HG03039 (cell line): ENCODE data around the gene HDAC9.

ENCODE experiments used
- ATAC-seq: cut with Tn5 transposase; IDR thresholded peaks from one replicate; pipeline ENCODE4 v1.9.1; 2021; ENCODE audit warnings: mild to moderate bottlenecking, moderate library complexity; ENCODE audit not compliant: unreplicated experiment

Gene HDAC9

GRCh38 chr7:18771834-18772566 is 276.5 kb downstream of the HDAC9 start:
- ATAC-seq: no peak

- no peak for ATAC-seq
These were observed 277.0 kb downstream of the HDAC9 start for GRCh38 chr7:18772567-18772965.

DNA sequence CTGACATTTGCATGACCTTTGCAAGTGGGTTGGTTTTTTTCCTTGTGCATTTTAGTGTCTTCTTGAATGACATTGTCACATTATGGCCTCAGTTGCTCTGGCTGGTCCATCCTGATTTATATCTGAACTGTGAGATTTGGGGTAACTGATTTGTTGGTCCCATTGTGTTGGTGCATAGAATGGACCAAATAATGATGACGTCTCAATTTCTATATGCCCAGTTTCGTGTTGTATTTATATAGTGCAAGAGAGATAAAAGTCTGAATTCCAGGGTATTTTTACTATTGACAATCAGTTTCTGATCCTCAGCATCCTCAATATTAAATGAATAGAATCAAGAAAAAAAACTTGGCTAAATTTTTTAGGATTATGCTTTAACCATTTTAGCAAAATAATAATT is 281.8 kb downstream of the HDAC9 start:
- no peak for ATAC-seq

DNA sequence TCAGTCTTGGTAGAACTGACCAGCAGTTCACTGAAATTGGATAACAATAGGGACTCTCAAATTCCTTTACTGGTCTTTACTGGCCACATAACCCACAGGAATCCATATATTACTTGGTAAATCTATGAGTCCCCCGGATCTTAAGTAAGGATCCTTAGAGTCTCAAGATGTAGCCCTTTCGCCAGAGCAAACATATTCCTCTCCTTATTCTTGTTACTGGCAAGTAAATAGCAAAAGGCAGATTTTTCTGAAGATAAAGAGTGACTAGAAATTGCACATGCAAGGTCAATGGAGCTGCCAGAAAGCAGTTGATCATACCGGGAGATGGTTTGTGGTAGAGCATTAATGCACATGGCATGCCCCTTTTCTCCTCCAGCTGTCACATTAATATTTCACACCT is 283.0 kb downstream of the HDAC9 start:
- no peak for ATAC-seq

- no peak for ATAC-seq
These were observed 284.7 kb downstream of the HDAC9 start for GRCh38 chr7:18780266-18780665.

DNA sequence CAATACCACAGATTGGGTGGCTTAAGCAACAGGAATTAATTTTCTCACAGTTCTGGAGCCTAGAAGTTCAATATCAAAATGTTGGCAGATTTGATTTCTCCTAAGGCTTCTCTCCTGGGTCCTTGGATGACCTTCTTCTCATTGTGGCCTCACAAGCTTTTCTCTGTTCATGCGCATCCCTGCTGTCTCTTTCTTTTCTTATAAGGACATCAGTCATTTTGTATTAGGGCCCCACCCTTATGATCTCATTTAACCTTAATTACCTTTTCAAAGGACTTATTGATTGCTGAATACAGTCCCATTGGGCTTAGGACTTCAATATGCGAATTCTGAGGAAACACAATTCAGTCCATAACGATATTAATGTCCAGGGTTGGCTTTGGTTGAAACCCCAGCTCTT is 285.4 kb downstream of the HDAC9 start:
- ATAC-seq: no peak

GRCh38 chr7:18786196-18786727 is 290.7 kb downstream of the HDAC9 start:
- no peak for ATAC-seq

- ATAC-seq: no peak
These were observed 291.2 kb downstream of the HDAC9 start for GRCh38 chr7:18786796-18787195.

GRCh38 chr7:18788026-18788425 is 292.5 kb downstream of the HDAC9 start:
- no peak for ATAC-seq

DNA sequence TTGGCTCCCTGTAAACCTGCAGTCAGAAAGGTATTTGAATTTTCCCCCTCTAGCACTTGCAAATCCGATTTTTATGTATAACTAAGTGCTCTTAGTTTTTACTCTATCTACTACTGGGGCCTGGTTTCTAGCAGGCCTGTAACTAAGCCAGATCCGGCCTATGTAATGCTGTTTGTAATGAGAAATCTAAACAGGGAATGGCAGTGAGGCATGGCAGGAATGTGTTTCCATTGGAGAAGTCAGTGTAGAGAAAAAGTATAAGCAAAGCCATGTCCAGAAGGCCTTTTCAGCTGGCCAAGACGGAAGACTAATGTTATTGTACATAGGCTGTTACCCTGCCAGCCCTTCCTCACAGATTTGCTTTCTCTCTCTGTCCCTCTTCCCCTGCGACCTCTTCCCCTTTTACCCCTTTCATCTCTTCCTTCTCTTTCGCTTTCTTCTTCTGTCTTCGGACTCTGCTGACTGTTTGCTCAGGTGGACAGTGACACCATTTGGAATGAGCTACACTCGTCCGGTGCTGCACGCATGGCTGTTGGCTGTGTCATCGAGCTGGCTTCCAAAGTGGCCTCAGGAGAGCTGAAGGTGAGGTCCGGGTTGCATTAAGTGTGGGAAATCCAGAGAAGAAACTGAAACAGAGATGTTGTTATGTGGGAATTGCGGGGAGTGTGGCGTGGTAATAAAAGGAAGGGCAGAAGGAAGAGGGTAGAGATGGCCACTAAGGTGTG is 297.5 kb downstream of the HDAC9 start:
- no peak for ATAC-seq

GRCh38 chr7:18796216-18796615 is 300.7 kb downstream of the HDAC9 start:
- no peak for ATAC-seq

GRCh38 chr7:18798088-18798906 is 302.7 kb downstream of the HDAC9 start:
- ATAC-seq: no peak

DNA sequence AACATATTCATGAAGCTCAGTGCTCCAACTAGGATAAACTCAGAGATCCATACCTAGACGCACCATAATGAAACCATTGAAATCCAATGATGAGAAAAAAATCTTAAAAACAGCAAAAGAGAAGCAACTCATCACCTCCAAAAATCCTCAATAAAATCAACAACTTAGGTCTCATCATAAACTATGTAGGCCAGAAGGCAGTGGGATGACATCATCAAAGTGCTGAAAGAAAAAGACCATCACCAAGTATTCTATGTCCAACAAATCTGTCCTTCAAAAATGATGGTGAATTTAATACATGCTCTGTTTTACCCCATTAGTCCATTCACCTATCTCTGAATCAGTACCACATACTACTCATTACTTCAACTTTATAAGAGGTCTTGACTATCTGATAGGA is 304.4 kb downstream of the HDAC9 start:
- ATAC-seq: no peak

DNA sequence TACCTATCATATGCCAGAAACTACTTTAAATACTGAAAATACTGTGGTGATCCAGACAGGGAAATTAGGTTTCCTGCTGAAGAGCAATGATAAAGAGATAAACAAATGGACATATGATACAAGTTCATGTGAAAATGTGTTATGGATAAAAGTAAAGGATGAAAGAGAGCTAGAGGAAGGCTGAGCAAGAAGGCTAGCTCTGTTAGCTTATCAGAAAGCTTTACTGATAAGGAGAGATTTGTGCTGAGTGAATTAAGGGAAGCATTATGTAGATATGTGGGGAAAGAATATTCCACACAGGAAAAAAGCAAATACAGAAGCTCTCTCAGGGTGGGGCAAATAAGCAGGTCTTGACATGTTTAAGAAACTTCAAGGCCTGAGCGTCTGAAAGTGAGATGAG is 308.4 kb downstream of the HDAC9 start:
- ATAC-seq: no peak

DNA sequence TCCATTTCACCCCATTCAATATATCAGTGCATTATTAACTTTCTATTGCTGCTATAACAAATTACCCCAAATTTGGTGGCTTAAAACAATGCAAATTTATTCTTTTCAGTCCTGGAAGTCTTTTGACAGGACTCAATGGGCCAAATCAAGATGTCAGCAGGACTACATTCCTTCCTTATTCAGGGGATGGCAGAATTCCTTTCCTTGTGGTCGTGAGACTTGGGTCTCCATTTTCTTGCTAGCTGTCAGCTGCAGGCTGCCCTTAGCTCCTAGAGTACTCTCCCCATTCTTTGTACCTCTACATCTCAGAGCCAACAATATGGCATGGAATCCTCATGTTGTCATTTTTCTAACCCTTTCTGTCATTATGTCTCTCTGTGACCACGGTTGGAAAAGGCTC is 310.6 kb downstream of the HDAC9 start:
- ATAC-seq: no peak

DNA sequence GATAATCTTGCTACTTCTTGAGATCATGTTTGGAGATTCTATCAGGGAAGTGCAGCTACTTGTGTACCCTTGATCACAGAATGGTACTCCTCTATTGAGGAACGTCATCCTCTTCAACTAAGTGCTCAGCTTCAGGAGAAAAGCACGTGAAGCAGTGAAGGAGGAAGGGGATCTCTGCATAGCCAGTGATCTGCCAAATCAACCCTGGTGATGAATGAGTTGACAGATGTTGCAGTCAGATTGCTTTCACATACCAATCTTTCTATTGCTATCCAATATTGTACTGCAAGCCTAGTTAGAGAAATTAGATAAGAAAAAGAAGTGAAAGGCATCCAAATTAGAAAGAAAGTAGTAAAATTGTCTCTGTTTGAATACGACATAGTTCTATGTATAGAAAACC is 312.5 kb downstream of the HDAC9 start:
- no peak for ATAC-seq

- ATAC-seq: no peak
These were observed 319.9 kb downstream of the HDAC9 start for GRCh38 chr7:18815261-18815960.

DNA sequence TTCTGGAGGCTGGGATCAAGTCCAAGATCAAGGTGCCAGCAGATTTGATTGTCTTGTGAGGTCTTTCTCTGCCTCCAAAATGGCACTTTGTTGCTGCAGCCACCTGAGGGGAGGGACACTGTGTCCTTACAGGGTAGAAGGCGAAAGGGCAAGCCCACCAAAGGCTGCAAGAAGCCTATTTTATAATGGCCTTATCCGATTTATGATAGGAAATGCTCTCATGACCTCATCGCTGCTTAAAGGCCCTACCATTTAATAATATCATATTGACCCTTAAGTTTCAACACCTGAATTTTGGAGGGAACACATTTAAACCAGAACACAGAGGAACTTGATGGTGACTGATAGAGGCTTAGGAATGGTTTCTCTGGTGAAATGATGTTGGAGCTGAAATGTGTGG is 325.4 kb downstream of the HDAC9 start:
- ATAC-seq: no peak

- ATAC-seq: no peak
These were observed 326.0 kb downstream of the HDAC9 start for GRCh38 chr7:18821554-18821953.

- no peak for ATAC-seq
These were observed 328.6 kb downstream of the HDAC9 start for GRCh38 chr7:18824157-18824556.
